ENCODE data around the gene EFNA5.

Gene EFNA5

GRCh38 chr5:107603349-107603748, 67.4 kb downstream of the EFNA5 start:
- no peak for DNase-seq (ENCODE audit: low read depth in 2 of 2)

- DNase-seq (ENCODE audit: low read depth in 2 of 2) = no peak
Observed at GRCh38 chr5:107602896-107603295, 67.8 kb downstream of the EFNA5 start.

- DNase-seq (ENCODE audit: low read depth in 2 of 2) = no peak
Observed at GRCh38 chr5:107601076-107601475, 69.7 kb downstream of the EFNA5 start.

GRCh38 chr5:107598958-107599357, 71.8 kb downstream of the EFNA5 start:
- no peak for DNase-seq (ENCODE audit: low read depth in 2 of 2)

- no peak for DNase-seq (ENCODE audit: low read depth in 2 of 2)
Observed at GRCh38 chr5:107597803-107598202, 72.9 kb downstream of the EFNA5 start.

- no peak for DNase-seq (ENCODE audit: low read depth in 2 of 2)
Observed at GRCh38 chr5:107597247-107597646, 73.5 kb downstream of the EFNA5 start.

- DNase-seq (ENCODE audit: low read depth in 2 of 2) = no peak
Observed at GRCh38 chr5:107594253-107595045, 76.3 kb downstream of the EFNA5 start.

- DNase-seq (ENCODE audit: low read depth in 2 of 2) = no peak
Observed at GRCh38 chr5:107593009-107593408, 77.7 kb downstream of the EFNA5 start.

GRCh38 chr5:107592515-107592914, 78.2 kb downstream of the EFNA5 start:
- DNase-seq (ENCODE audit: low read depth in 2 of 2) = no peak

GRCh38 chr5:107590686-107591085, 80.1 kb downstream of the EFNA5 start:
- DNase-seq (ENCODE audit: low read depth in 2 of 2) = no peak

GRCh38 chr5:107589520-107590193, 81.1 kb downstream of the EFNA5 start:
- no peak for DNase-seq (ENCODE audit: low read depth in 2 of 2)

GRCh38 chr5:107582625-107583024, 88.1 kb downstream of the EFNA5 start:
- no peak for DNase-seq (ENCODE audit: low read depth in 2 of 2)

- no peak for DNase-seq (ENCODE audit: low read depth in 2 of 2)
Observed at GRCh38 chr5:107580889-107581820, 89.6 kb downstream of the EFNA5 start.

GRCh38 chr5:107578051-107578635, 92.6 kb downstream of the EFNA5 start:
- no peak for DNase-seq (ENCODE audit: low read depth in 2 of 2)

GRCh38 chr5:107577394-107577950, 93.3 kb downstream of the EFNA5 start:
- no peak for DNase-seq (ENCODE audit: low read depth in 2 of 2)

GRCh38 chr5:107576736-107577393, 93.9 kb downstream of the EFNA5 start:
- no peak for DNase-seq (ENCODE audit: low read depth in 2 of 2)

GRCh38 chr5:107576155-107576554, 94.6 kb downstream of the EFNA5 start:
- no peak for DNase-seq (ENCODE audit: low read depth in 2 of 2)

- DNase-seq (ENCODE audit: low read depth in 2 of 2) = no peak
Observed at GRCh38 chr5:107574287-107574686, 96.5 kb downstream of the EFNA5 start.

- no peak for DNase-seq (ENCODE audit: low read depth in 2 of 2)
Observed at GRCh38 chr5:107572715-107573368, 97.9 kb downstream of the EFNA5 start.

Data from stimulated activated CD4-positive, alpha-beta T cell treated with anti-CD3 and anti-CD28 coated beads, Interleukin-15, amount 100 ng/mL, for 48 hours (primary cell).